Fibroblast of mammary gland (primary cell): ENCODE data around the gene NUP210.

Experiments used
- DNase-seq: peaks from one replicate; pipeline ENCODE4 v3.0.0-alpha.2; 2010; ENCODE audit warnings: low read depth
- H3K4me3 ChIP-seq: 2 replicates; pipeline ENCODE4 v1.5.1; 2011; ENCODE audit warnings: low read depth, mild to moderate bottlenecking, low read length, moderate library complexity; ENCODE audit not compliant: control insufficient read depth
- CTCF ChIP-seq: conservative IDR thresholded peaks from 2 replicates; pipeline ENCODE4 v1.5.1; 2011; ENCODE audit warnings: low read depth, low read length, inconsistent platforms; ENCODE audit not compliant: control insufficient read depth, insufficient read depth

NUP210 gene

GRCh38 chr3:13308380-13308801, 111.7 kb downstream of the NUP210 start:
- TF ChIP-seq CTCF, result peak; percentile 35

GRCh38 chr3:13307041-13307440, 113.1 kb downstream of the NUP210 start:
- H3K4me3 ChIP-seq, result no peak overlapping the region
- no peak for DNase-seq
- no peak for TF ChIP-seq CTCF

More at GRCh38 chr3:13308380-13308801, 111.7 kb downstream of the NUP210 start:
- no peak overlapping the region for H3K4me3 ChIP-seq
- peak; percentile 30 for DNase-seq

- H3K4me3 ChIP-seq, result no peak overlapping the region
- no peak for DNase-seq
- no peak for TF ChIP-seq CTCF
Measured at GRCh38 chr3:13305623-13306022, 114.5 kb downstream of the NUP210 start.

DNA sequence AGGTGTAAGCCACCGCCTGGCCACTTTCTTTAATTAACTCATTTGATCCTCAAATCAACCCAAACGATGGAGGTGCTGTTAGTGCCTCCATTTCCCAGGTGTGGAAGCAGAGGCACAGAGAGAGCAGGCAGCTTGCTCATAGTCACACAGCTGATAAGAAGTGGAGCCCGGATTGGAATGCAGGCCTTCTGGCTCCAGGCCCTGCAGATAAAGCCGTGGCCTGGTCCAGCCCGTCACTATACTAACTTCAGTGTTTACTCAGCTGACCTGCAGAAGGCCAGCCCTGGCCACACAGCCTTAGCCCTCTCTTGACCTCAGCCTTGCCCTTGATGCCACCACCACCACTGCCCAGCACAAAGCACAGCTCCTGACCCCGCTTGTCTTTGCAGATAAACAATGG, 116.7 kb downstream of the NUP210 start:
- no peak overlapping the region for H3K4me3 ChIP-seq
- no peak for DNase-seq
- no peak for TF ChIP-seq CTCF

DNA sequence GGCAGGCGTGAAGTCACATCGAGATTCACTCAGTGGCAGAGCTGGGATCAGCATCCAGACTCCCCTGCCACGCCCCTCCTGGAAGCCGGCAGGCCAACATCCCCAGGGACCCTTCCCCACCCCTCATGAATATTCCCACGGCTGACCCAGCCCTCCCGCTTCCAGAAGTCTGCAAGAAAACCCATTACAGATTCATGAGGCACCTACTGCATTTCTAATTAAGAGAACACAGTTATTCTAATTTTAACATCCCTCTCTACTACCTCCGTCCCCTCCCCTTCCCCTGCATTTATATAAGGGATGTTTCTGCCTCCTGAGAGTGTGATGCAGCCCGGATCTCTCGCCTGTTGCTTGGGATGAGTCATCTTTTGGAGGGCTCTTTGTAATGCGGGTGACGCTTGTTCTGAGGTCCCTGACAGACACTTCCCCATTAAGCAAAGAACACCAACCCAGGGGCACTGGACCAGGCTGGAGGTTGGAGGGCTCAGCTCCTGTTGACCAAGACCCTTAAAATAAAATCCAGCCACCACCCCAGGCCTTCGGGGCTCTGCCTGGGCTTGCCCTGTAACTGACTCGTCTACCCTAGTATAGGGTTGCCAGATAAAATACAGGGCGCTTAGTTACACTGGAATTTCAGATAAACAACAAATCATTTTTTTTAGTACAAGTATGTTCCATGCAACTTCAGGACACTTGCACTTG, 118.7 kb downstream of the NUP210 start:
- peak; percentile 62 for DNase-seq
- no peak overlapping the region for H3K4me3 ChIP-seq
- no peak for TF ChIP-seq CTCF

DNA sequence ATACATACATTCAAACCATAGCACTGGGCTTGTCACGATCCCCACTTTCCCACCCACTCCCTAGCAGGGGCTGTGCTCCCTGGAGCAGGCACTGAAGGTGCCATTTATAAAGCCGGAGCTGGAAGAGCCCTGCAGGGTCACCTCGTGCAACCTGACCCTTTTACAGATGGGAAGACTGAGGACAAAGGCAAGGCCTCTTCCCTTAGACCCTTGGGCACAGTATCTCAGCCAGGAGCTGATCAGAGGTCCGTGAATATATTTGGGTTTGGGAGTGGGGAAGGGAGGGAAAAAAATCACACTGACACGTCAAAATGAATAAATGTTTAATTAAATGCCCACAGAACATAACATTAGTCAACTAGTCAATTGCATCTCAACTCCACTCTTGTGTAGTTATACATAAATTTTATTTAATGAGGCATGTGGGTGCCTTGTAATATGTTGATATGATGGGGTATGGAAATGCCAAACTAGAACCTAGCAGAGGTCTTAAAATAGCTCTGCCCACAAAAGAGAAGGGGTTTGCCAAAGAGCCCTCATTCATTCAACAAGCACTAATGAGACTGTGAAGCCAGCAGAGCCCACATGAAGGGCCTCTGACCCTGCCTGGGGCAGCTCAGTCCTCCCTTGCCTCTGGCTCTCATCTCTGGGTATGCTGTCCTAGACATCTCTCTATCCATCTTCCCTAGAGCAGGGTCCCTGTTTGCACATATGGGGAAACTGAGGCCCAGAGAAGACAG, 119.4 kb downstream of the NUP210 start:
- H3K4me3 ChIP-seq, result no peak overlapping the region
- no peak for TF ChIP-seq CTCF
- no peak for DNase-seq
